Right atrium auricular region (tissue), 2 donors: ENCODE data around the gene BCL7A. TPM values are rescaled to one million over a fixed set of nuclear protein-coding genes. Genes with fewer than 3 reads are reported as not detected.
A peak's percentile ranks its signal among the peaks of the same experiment; 100 is the strongest.

Source experiments
- DNase-seq: peaks from one replicate; pipeline ENCODE4 v3.0.0-alpha.2; 2019; ENCODE audit warnings: low spot score
- H3K27ac ChIP-seq, 2 donors: fragments of 200-600 bp; sonication (generic); 1 replicate in 1 of 2; 2 replicates in 1 of 2; pipeline ENCODE4 v1.5.1; 2016 to 2019
- H3K27me3 ChIP-seq, 2 donors: fragments of 200-600 bp; sonication (generic); one replicate each; pipeline versions ENCODE4 v1.5.1 to v1.6.0; 2017 to 2019
- H3K36me3 ChIP-seq: fragments of 200-600 bp; sonication (generic); one replicate; pipeline ENCODE4 v1.5.1; 2016
- H3K4me1 ChIP-seq, 2 donors: fragments of 200-600 bp; sonication (generic); one replicate each; pipeline versions ENCODE4 v1.5.1 to v1.6.0; 2017 to 2019
- H3K4me3 ChIP-seq, 2 donors: fragments of 200-600 bp; sonication (generic); 1 replicate in 1 of 2; 2 replicates in 1 of 2; pipeline ENCODE4 v1.5.1; 2017 to 2019; ENCODE audit warnings: mild to moderate bottlenecking in 1 of 2, moderate library complexity in 1 of 2
- H3K9me3 ChIP-seq, 2 donors: fragments of 200-600 bp; sonication (generic); one replicate each; pipeline ENCODE4 v1.5.1; 2019
- total RNA-seq, 2 donors: library from RNA; depleted of rRNA; stranded (reverse); fragments of >200 nt; gene quantifications; one replicate each; pipeline ENCODE4 v1.1.0, GENCODE V29; 2016
- TF ChIP-seq, protein P1 (sequence below), 2 donors: fragments of 200-600 bp; sonication (generic); IDR thresholded peaks; one replicate each; pipeline ENCODE4 v1.5.1; 2019; ENCODE audit warnings: antibody characterized with exemption in 2 of 2

BCL7A gene
- total RNA-seq, 2 donors from 2014 or later, result 11.5 to 21.2 TPM

DNA sequence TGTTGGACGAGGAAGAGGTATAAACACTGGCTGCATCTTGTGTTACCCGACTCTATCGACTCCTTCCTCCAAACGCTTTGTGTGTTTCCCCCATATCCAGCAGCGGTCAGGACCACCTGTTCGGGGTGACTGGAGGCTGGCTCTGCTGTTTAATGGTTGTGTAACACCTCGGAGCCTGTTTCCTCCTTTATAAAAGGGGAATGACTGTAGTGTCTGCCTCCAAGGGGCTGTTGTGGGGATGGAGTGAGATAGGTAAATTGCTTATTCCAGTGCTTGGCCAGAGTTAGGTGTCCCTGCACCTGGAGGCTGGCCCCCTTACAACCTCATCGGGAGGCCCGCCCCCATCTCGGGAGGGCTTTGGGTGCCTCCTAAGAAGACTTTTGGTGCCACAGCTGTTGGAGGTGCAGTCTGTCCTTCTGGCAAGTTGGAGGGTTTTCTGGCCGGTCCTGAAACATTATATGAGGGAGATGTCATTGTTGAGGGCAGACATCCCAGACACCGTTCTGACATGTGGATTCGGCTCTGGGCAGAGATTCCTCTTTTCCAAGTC lies 57.9 kb downstream of the BCL7A start:
- H3K9me3 ChIP-seq, result no peaks in the 10 kb centered on the region
- no peaks in the 10 kb centered on the region for H3K36me3 ChIP-seq
- H3K27me3 ChIP-seq, result no peaks in the 10 kb centered on the region
- peak overlapping the region; percentile 64 to 74 for H3K4me3 ChIP-seq
- TF ChIP-seq, protein P1, sequence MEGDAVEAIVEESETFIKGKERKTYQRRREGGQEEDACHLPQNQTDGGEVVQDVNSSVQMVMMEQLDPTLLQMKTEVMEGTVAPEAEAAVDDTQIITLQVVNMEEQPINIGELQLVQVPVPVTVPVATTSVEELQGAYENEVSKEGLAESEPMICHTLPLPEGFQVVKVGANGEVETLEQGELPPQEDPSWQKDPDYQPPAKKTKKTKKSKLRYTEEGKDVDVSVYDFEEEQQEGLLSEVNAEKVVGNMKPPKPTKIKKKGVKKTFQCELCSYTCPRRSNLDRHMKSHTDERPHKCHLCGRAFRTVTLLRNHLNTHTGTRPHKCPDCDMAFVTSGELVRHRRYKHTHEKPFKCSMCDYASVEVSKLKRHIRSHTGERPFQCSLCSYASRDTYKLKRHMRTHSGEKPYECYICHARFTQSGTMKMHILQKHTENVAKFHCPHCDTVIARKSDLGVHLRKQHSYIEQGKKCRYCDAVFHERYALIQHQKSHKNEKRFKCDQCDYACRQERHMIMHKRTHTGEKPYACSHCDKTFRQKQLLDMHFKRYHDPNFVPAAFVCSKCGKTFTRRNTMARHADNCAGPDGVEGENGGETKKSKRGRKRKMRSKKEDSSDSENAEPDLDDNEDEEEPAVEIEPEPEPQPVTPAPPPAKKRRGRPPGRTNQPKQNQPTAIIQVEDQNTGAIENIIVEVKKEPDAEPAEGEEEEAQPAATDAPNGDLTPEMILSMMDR (IDR thresholded peaks at IDR 0.05), result no peak
- no peak for DNase-seq
- H3K4me1 ChIP-seq, result peaks cover 0 to 60% of the 10 kb centered on the region in 2 donors
- H3K27ac ChIP-seq, result peak overlapping the region; percentile 81 to 85

DNA sequence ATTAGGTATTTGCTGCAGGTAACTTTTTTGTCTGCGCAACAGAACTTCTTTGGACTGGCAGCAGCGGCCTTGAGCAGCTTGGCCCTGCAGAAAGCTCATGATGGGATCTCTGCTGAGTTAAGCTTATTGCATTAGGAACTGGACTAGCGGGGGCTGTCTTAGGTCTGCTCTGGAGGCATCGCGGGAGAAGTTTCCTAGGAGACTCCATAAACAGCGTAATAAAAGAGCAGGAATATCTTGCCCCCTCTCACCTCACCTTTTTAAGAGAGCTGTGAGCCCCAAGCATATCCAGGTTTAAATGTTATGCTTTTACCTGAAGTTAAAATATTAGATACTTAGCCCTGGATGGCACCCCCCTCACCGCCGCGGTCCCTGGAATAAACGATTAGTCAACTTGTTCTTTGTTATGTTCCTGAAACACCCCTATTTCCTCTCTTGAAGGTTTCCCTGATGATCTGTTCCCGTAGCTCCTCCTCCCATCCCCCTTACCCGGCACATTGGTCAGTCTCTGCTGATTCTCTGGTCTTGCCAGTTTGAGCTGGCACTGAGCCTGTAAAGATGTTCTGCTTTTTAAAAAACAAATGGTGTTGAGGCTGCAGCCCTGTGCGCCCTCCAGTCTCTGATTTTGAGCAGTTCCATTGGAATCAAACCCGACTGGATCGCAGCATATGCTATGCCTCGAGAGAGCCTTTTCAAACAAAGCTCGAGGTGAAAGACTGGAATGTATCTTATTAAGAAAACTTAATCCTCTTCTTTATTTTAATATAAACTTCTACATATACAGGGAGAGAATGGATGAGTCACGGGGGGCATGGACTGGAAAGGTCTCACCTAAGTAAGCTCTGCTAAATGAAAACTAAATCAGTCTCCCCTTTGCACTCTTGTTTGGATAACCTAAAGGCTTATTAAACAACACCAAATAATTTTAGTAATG lies 58.7 kb downstream of the BCL7A start:
- peak; percentile 85 for DNase-seq
- Histone ChIP-seq H3K36me3 (peaks cover 5% of the 10 kb centered on the region), H3K4me3 (peak overlapping the region; percentile 64 to 74), H3K9me3 (no peaks in the 10 kb centered on the region), H3K27me3 (no peaks in the 10 kb centered on the region), H3K4me1 (peaks cover 0 to 64% of the 10 kb centered on the region in 2 donors), H3K27ac (peak overlapping the region; percentile 81 to 85)
- TF ChIP-seq, protein P1 (IDR thresholded peaks at IDR 0.05), result no peak

DNA sequence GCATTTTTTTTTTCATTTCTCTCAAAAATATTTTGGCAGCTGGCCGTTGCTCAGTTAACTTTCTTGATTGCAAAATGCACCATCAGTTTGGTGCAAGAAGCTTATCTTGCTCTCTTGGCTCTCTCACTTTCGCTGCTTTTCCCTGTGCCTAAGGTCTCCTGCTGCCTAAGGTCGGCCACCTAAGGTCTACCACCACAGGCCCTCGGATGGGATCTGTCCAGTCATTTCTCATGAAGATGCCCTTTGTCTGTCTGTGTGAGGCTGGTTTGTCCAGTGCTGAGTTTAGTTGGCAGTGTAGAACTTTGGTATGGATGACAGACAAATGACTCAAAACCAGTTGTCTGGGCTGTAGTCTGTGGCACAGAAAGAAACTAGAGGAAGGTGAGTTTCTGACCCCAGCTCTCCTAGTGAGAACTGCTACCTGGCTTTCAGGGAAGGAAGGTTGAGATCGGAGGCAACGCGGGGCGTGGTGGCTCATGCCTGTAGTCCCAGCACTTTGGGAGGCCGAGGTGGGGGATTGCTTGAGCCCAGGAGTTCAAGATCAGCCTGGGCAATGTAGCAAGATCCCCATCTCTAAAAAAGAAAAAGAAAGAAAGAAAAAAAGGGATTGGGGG lies 59.5 kb downstream of the BCL7A start:
- Histone ChIP-seq H3K27me3 (no peaks in the 10 kb centered on the region), H3K4me3 (peak overlapping the region; percentile 64 to 74), H3K9me3 (no peaks in the 10 kb centered on the region), H3K36me3 (peaks cover 6% of the 10 kb centered on the region), H3K4me1 (peaks cover 0 to 70% of the 10 kb centered on the region in 2 donors), H3K27ac (peak overlapping the region; percentile 81 to 85)
- TF ChIP-seq, protein P1 (IDR thresholded peaks at IDR 0.05), result no peak
- no peak for DNase-seq

DNA sequence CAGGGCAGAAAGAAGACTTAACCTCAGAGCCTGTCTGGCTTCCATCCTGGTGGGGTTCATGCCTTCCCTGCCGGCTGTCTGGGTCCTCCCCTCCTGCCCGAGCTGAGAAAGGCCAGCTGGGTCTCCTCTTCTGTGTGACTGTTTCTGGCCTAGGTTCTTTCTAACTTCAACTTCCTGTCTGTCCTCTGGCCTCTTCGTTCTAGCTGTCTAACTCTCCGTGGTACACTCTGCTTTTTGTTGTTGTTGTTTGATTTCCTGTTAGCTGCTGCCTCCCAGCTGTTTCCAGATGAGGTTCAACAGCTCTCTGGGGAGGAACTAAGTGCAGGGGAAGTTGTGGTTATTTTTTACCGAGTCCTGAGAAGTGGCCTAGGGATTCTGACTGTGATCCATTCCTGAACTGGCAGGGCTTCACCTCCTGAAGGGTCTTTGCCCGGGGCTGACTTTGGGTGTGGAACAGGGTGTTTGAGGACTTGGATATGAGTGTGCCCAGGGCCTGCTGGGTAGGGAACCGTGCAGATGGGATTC lies 60.1 kb downstream of the BCL7A start:
- H3K27me3 ChIP-seq, result no peaks in the 10 kb centered on the region
- peak overlapping the region; percentile 13 to 74 for H3K4me3 ChIP-seq
- H3K27ac ChIP-seq, result peak overlapping the region; percentile 81 to 85
- DNase-seq, result no peak
- H3K4me1 ChIP-seq, result peaks cover 0 to 76% of the 10 kb centered on the region in 2 donors
- H3K36me3 ChIP-seq, result peaks cover 6% of the 10 kb centered on the region
- TF ChIP-seq, protein P1 (IDR thresholded peaks at IDR 0.05), result no peak
- no peaks in the 10 kb centered on the region for H3K9me3 ChIP-seq

DNA sequence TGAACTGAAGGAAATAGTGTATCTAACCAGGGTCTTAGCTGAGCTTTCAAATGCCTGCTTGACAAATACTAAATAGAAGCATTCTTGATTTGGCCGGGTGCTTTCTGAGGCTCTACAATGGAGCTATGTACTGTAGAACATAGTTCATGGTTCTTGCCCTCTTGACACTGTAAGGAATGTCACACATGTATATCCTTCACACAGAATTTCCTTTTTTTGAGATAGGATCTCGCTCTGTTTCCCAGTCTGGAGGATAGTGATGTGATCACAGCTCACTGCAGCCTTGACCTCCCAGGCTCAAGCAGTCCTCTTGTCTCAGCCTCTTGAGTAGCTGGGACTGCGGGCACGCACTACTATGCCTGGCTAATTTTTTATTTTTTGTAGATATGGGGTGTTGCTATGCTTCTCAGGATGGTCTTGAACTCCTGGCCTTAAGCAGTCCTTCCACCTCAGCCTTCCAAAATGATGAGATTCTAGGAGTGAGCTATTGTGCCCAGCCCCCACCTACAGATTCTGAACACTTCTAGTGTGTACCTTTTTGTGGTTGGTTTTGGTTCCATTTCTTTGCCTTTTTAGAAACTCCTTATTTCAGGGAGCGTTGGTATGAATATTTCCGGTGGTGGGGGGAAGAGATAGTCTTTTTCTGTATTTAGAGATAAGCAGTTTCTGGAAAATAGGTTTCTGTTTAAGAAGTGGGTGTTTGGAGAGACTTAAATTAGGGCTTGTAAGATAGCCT lies 61.1 kb downstream of the BCL7A start:
- no peaks in the 10 kb centered on the region for H3K9me3 ChIP-seq
- TF ChIP-seq, protein P1 (IDR thresholded peaks at IDR 0.05), result no peak
- H3K27ac ChIP-seq, result peak overlapping the region; percentile 81 to 85
- H3K36me3 ChIP-seq, result peaks cover 6% of the 10 kb centered on the region
- no peak overlapping the region for H3K4me3 ChIP-seq
- no peak for DNase-seq
- H3K27me3 ChIP-seq, result no peaks in the 10 kb centered on the region
- H3K4me1 ChIP-seq, result peaks cover 0 to 79% of the 10 kb centered on the region in 2 donors
